Measurements from ENCODE around the gene ATP6V0A4.

- TF ChIP-seq POLR2A (IDR thresholded peaks at IDR 0.05) (no peak), CTCF (IDR thresholded peaks at IDR 0.05) (no peak)
Observed at GRCh38 chr7:138834583-138834982, 36.6 kb upstream of the ATP6V0A4 start.
